Gastrocnemius medialis (tissue), 4 donors: ENCODE data around the gene CORO6. TPM values are rescaled to one million over a fixed set of nuclear protein-coding genes. Genes with fewer than 3 reads are reported as not detected.
"Not testable (repeated sequence)": the region's sequence is repeated elsewhere in the genome, so short reads cannot be mapped to it uniquely, and the experiment has no call there.

Source experiments
- ATAC-seq, 2 donors: fragments of 150-250 bp; one replicate each; pipeline ENCODE4 v1.9.1; 2016
- DNase-seq, 2 donors: peaks; one replicate each; pipeline ENCODE4 v3.0.0-alpha.2; 2019
- H3K27ac ChIP-seq, 4 donors: fragments of 200-600 bp; sonication (generic); 1 replicate in 1 of 4; 2 replicates in 3 of 4; pipeline ENCODE4 v1.5.1; 2016 to 2018; ENCODE audit warnings: mild to moderate bottlenecking in 2 of 4, moderate library complexity in 1 of 4
- H3K27me3 ChIP-seq, 3 donors: fragments of 200-600 bp; sonication (generic) in 2 of 3; 1 replicate in 1 of 3; 2 replicates in 2 of 3; pipeline versions ENCODE4 v1.5.1 to v1.6.0; 2016 to 2019; ENCODE audit warnings: mild to moderate bottlenecking in 1 of 3, moderate library complexity in 1 of 3
- H3K36me3 ChIP-seq, 2 donors: fragments of 200-600 bp; sonication (generic) in 1 of 2; one replicate each; pipeline ENCODE4 v1.5.1; 2017 to 2018
- H3K4me1 ChIP-seq, 2 donors: fragments of 200-600 bp; sonication (generic) in 1 of 2; one replicate each; pipeline ENCODE4 v1.5.1; 2016 to 2017; ENCODE audit warnings: mild to moderate bottlenecking in 2 of 2
- H3K4me3 ChIP-seq, 4 donors: fragments of 200-600 bp; sonication (generic) in 3 of 4; 1 replicate in 1 of 4; 2 replicates in 3 of 4; pipeline ENCODE4 v1.5.1; 2016 to 2019; ENCODE audit warnings: mild to moderate bottlenecking in 2 of 4
- H3K9me3 ChIP-seq, 3 donors: fragments of 200-600 bp; sonication (generic) in 2 of 3; 1 replicate in 1 of 3; 2 replicates in 2 of 3; pipeline ENCODE4 v1.5.1; 2016 to 2019
- CTCF ChIP-seq, 5 experiments: fragments of 450-650 bp in 3 of 5; fragments of 200-600 bp in 2 of 5; sonication (generic) in 2 of 5; IDR thresholded peaks in 4 of 5; conservative IDR thresholded peaks in 1 of 5; 1 replicate in 4 of 5; 2 replicates in 1 of 5; pipeline ENCODE4 v1.5.1; 2016 to 2019; ENCODE audit warnings: antibody characterized with exemption in 5 of 5, mild to moderate bottlenecking in 3 of 5, moderate library complexity in 3 of 5
- POLR2A ChIP-seq, 2 donors: fragments of 450-650 bp; IDR thresholded peaks; one replicate each; pipeline ENCODE4 v1.6.1; 2017; ENCODE audit warnings: antibody characterized with exemption in 2 of 2, mild to moderate bottlenecking in 2 of 2, moderate library complexity in 2 of 2
- in situ Hi-C, 4 donors: fragments of 200-750 bp; cut with MboI; loops; one replicate each; pipeline versions ENCODE4 v1.15.0 to v1.8.0; 2017; ENCODE audit warnings: low sequenced_read_pairs in 4 of 4
- intact Hi-C: fragments of 100-400 bp; cut with DNase I; formaldehyde crosslinking; loops from one replicate; pipeline ENCODE4 v1.15.1; 2023; ENCODE audit warnings: low total_unique reads
- total RNA-seq, 4 donors: library from RNA; depleted of rRNA; stranded (reverse); fragments of >200 nt; gene quantifications; one replicate each; pipeline versions ENCODE4 v1.1.0 to v1.2.3, GENCODE V29; 2016

CORO6 gene
- total RNA-seq, 4 donors from 2014 or later, result 409 to 694 (median 563) TPM

DNA sequence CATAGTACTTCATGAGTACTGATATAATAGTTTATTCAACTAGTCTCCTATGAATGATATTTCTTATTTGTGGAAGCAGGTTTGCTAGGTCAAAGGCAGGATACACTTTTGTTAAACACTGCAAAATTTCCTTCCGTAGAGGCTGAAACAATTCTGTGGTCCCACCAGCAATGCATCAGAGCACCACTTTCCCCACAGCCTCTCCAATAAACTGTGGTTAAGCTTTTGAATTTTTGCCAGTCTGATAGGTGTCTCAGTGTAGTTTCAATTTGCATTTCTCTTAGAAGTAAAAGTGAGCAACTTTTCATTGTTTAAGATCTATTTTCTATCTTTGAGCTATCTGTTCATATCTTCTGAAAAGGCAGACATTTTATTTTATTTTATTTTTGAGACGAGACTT is 36.4 kb upstream of the CORO6 start:
- Histone ChIP-seq H3K27me3 (no peaks in the 10 kb centered on the region), H3K4me3 (no peak overlapping the region), H3K27ac (peak overlapping the region; percentile 97 to 100 (median 98)), H3K9me3 (no peaks in the 10 kb centered on the region), H3K36me3 (peaks cover 0 to 50% of the 10 kb centered on the region in 2 donors), H3K4me1 (peaks cover 29 to 53% of the 10 kb centered on the region in 2 donors)
- DNase-seq (no peak), ATAC-seq (no peak)
- in situ Hi-C loops (no loop called here), intact Hi-C loops (no loop called here)
- no peak for TF ChIP-seq CTCF (IDR thresholded peaks at IDR 0.05 in 4 of 5, conservative IDR thresholded peaks at IDR 0.05 in 1 of 5)
- TF ChIP-seq POLR2A (IDR thresholded peaks at IDR 0.05), result no peak

DNA sequence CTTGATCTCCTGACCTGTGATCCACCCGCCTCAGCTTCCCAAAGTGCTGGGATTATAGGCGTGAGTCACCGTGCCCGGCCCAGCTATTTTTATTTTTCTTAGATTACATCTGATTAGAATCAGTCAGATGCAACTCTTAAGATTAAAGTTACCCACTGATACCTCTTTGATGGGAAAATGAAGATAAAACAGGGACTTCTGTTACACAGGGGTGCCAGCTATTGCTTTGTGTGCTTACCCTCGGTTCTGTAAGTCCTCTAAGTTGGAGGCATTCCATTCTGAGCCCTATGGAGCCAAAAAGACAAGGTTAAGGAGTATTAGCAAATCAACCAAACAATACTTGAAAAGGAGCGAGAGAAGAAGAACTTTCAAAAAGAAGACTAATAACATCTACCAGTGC is 32.6 kb upstream of the CORO6 start:
- H3K4me3 ChIP-seq, result no peak overlapping the region
- H3K27ac ChIP-seq, result peak overlapping the region; percentile 97 to 100 (median 98)
- no peak for TF ChIP-seq CTCF (IDR thresholded peaks at IDR 0.05 in 4 of 5, conservative IDR thresholded peaks at IDR 0.05 in 1 of 5)
- TF ChIP-seq POLR2A (IDR thresholded peaks at IDR 0.05), result no peak
- DNase-seq (no peak), ATAC-seq (no peak)
- H3K4me1 ChIP-seq, result peaks cover 0 to 17% of the 10 kb centered on the region in 2 donors
- no peaks in the 10 kb centered on the region for H3K9me3 ChIP-seq
- H3K36me3 ChIP-seq, result peaks cover 0 to 77% of the 10 kb centered on the region in 2 donors
- H3K27me3 ChIP-seq, result no peaks in the 10 kb centered on the region
- in situ Hi-C loops, result no loop called here
- intact Hi-C loops, result no loop called here

DNA sequence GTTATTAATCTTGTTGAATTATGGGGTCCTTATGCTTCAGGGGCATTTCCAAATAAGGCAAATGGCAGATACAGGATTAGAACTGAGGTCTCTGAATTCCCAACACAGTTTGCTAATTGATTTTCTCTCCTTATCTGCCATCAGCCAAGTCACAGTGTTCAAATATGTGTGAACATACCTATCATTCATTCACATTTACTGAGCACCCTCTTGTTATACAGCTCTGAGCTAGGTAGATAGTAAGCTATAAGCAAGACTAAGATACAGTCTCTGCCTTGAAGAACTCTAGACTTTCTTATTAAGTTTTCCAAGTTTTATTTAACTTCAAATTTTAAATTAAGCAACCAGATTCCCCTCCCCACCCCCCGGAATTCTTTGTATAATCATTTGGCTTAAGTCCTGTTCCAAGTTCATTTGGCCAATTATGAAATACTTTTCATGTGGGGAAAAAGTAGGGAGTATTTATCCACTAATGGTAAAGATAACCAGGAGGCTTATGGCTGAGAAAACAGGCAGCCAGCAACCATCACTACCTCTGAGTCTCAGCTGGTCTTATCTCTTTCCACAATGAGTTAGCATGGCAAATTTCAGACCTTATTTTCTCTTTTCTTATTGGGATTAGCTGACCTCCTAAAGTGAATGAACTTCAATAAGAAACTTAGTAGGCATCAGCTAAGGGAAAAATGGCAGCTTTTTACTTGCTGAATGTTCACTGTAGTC is 31.4 kb upstream of the CORO6 start:
- TF ChIP-seq POLR2A (IDR thresholded peaks at IDR 0.05) (no peak), CTCF (IDR thresholded peaks at IDR 0.05 in 4 of 5, conservative IDR thresholded peaks at IDR 0.05 in 1 of 5) (no peak)
- intact Hi-C loops, result no loop called here
- H3K36me3 ChIP-seq, result peaks cover 0 to 77% of the 10 kb centered on the region in 2 donors
- DNase-seq (no peak), ATAC-seq (no peak)
- H3K4me1 ChIP-seq, result peaks cover 0 to 7% of the 10 kb centered on the region in 2 donors
- in situ Hi-C loops, result no loop called here
- H3K9me3 ChIP-seq, result no peaks in the 10 kb centered on the region
- peak overlapping the region; percentile 97 to 100 (median 98) for H3K27ac ChIP-seq
- H3K4me3 ChIP-seq, result no peak overlapping the region
- no peaks in the 10 kb centered on the region for H3K27me3 ChIP-seq

DNA sequence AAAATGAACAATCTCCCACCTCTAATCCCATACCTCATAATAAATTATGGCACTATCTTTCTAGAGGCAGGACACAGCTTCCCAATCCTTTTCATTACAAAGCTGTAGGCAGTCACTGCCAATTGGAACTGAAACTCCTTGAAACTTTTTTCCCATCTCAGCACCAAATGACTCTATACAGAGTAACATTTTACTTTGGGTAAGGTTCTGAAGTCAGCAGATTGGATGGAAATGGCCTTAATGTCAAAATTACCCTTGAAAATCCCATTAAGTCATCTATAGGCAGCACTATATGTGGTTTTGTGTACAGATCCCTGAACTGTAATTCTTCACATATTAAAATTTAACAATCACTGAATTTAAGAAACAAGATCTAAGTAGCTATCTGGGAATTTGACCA is 30.3 kb upstream of the CORO6 start:
- Histone ChIP-seq H3K27ac (peak overlapping the region; percentile 97 to 100 (median 98)), H3K27me3 (no peaks in the 10 kb centered on the region), H3K9me3 (no peaks in the 10 kb centered on the region), H3K36me3 (peaks cover 0 to 82% of the 10 kb centered on the region in 2 donors), H3K4me1 (peaks cover 0 to 5% of the 10 kb centered on the region in 2 donors), H3K4me3 (no peak overlapping the region)
- no peak for DNase-seq
- ATAC-seq, result no peak
- intact Hi-C loops (no loop called here), in situ Hi-C loops (no loop called here)
- no peak for TF ChIP-seq POLR2A (IDR thresholded peaks at IDR 0.05)
- TF ChIP-seq CTCF (IDR thresholded peaks at IDR 0.05 in 4 of 5, conservative IDR thresholded peaks at IDR 0.05 in 1 of 5), result no peak

GRCh38 chr17:29651913-29652312 is 29.2 kb upstream of the CORO6 start:
- intact Hi-C loops, H3K27me3 ChIP-seq, H3K4me3 ChIP-seq, in situ Hi-C loops, H3K9me3 ChIP-seq: not testable (repeated sequence)
- Histone ChIP-seq H3K36me3 (peaks cover 0 to 91% of the 10 kb centered on the region in 2 donors), H3K27ac (peak overlapping the region; percentile 97 to 100 (median 98)), H3K4me1 (peaks cover 0 to 11% of the 10 kb centered on the region in 2 donors)
- ATAC-seq (peak; percentile 8 to 25), DNase-seq (peak in 1 of 2 donors; percentile 62)
